ENCODE data around the gene MYBBP1A. TPM values are rescaled to one million over a fixed set of nuclear protein-coding genes. Genes with fewer than 3 reads are reported as not detected.
"Not testable (repeated sequence)": the region's sequence is repeated elsewhere in the genome, so short reads cannot be mapped to it uniquely, and the experiment has no call there.

The MYBBP1A gene, protein sequence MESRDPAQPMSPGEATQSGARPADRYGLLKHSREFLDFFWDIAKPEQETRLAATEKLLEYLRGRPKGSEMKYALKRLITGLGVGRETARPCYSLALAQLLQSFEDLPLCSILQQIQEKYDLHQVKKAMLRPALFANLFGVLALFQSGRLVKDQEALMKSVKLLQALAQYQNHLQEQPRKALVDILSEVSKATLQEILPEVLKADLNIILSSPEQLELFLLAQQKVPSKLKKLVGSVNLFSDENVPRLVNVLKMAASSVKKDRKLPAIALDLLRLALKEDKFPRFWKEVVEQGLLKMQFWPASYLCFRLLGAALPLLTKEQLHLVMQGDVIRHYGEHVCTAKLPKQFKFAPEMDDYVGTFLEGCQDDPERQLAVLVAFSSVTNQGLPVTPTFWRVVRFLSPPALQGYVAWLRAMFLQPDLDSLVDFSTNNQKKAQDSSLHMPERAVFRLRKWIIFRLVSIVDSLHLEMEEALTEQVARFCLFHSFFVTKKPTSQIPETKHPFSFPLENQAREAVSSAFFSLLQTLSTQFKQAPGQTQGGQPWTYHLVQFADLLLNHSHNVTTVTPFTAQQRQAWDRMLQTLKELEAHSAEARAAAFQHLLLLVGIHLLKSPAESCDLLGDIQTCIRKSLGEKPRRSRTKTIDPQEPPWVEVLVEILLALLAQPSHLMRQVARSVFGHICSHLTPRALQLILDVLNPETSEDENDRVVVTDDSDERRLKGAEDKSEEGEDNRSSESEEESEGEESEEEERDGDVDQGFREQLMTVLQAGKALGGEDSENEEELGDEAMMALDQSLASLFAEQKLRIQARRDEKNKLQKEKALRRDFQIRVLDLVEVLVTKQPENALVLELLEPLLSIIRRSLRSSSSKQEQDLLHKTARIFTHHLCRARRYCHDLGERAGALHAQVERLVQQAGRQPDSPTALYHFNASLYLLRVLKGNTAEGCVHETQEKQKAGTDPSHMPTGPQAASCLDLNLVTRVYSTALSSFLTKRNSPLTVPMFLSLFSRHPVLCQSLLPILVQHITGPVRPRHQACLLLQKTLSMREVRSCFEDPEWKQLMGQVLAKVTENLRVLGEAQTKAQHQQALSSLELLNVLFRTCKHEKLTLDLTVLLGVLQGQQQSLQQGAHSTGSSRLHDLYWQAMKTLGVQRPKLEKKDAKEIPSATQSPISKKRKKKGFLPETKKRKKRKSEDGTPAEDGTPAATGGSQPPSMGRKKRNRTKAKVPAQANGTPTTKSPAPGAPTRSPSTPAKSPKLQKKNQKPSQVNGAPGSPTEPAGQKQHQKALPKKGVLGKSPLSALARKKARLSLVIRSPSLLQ (N-terminal part only)
- total RNA-seq (2014; rRNA removed; shearing (Covaris generic)): 136 and 177 TPM in 2 replicates

DNA sequence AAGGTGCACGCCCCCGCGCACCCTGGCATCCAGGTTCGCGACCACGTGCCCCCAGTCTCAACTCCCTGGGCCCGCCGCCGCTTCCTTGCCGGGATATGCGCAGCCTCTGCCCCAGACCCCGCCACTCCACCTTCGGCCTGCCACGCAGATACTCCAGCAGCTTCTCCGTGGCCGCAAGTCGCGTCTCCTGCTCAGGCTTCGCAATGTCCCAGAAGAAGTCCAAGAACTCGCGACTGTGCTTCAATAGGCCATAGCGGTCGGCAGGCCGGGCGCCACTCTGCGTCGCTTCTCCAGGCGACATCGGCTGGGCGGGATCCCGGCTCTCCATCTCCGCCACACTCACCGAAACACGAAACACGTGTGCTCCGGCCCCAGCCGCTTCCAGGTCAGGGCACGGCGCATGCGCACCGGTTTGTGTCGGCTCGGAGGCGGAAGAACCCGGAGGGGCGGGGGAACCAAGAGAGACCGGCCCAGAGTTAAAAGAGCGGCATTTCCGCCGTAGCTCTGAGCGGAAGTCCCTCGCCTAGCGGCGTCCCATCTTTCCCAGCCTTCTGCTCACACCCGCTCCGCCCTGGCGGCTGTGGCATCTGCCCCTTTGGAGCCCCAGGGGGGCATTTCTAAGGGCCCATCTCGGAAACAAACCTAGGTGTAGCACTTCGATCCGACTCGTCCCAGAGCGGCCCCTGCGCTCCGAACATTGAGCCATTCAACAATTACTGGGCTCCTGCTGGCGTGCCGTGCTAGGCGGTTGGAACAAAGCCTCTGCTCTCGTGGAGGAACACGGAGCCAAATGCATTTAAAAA, at the start of gene MYBBP1A:
MYBBP1A (minus strand) TSS at position 388 of the 803 bp plus-strand sequence; CDS start at position 328, 60 bp downstream.
- DNase-seq (ENCODE audit: low spot score): peak; percentile 94

DNA sequence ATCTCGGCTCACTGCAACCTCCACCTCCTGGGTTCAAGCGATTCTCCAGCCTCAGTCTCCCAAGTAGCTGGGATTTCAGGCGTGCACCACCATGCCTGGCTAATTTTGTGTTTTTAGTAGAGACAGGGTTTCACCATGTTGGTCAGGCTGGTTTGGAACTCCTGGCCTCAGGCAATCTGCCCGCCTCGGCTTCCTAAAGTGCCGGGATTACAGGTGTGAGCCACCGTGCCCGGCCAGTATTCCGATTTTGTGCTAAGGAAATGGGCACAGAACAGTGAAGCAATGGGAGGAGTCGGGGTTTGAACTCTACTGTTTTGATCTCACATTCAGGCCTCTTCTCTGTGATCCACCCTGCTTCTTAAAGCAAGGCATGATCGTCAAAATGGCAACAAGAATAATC, 49.6 kb upstream of the MYBBP1A start:
- not testable (repeated sequence) for DNase-seq (ENCODE audit: low spot score)

DNA sequence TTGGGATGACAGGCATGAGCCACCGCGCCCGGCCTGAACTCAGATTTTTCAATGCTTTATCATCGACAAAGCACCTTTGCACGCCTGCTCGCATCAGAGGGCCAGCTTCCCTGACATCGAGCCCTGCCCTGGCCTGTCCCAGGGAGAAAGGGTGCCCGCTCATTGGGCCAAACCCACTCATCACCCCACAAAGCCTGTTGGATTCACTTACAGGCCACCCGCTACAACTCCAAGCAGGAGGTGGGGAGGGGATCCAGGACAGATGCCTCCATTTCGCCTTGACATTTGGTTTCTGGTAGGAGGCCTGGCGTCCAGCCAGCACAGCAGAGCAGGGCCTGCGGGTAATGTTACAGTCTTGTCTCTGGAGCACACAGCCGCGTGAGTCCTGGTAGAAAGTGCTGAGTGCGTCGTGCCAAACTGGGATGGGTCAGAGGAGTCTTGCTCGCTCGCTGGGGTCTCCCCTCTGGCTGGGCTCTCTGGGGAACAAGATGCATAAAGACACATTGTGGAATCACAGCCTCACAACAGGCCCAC, 49.0 kb upstream of the MYBBP1A start:
- no peak for DNase-seq (ENCODE audit: low spot score)

DNA sequence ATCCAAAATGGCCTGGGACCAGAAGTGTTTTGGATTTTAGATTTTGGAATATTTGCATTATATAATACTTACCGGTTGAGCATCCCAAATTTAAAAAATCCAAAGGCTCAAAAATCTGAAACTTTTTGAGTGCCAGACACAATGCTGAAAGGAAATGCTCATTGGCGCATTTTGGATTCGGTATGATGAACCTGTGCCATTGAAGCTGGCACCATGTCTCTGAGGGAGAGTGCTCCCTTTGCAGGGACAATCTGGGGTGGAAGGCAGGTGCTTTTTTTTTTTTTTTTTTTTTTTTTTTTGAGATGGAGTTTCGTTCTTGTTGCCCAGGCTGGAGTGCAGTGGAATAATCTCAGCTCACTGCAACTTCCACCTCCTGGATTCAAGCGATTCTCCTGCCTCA, 46.9 kb upstream of the MYBBP1A start:
- no peak for DNase-seq (ENCODE audit: low spot score)

DNA sequence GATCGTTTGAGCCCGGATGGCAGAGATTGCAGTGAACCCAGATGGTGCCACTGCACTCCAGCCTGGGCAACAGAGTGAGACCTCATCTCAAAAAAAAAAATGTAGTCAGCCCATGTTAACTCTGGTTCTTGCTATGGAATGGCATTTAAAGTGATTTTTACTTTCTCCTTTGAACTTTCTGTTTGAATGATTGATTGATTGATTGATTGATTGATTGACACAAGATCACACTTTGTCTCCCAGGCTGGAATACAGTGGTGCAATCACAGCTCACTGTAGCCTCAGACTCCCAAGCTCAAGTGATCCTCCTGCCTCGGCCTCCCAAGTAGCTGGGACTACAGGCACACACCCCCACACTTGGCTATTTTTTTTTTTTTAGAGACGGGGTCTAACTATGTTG, 46.1 kb upstream of the MYBBP1A start:
- DNase-seq (ENCODE audit: low spot score): no peak

DNA sequence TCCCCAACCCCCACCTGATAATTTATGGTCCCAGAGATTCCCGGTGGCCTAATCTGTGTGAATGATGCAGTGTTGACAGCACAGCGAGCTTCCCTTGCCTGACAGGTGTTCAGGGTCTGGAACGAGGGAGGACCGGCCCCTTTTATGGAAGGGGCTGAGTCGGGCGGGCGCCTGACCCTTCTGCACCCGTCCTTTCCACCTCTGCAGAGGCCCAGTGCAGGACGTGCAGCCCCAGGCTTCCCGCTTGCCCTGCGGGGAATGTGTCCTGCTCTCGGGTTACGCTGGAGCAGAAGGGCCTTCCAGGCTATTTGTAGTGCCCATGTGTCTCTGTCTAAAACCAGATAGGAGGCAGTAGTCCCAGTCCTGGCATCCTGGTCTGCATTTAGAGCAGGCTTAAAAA, 45.4 kb upstream of the MYBBP1A start:
- DNase-seq (ENCODE audit: low spot score): no peak

DNA sequence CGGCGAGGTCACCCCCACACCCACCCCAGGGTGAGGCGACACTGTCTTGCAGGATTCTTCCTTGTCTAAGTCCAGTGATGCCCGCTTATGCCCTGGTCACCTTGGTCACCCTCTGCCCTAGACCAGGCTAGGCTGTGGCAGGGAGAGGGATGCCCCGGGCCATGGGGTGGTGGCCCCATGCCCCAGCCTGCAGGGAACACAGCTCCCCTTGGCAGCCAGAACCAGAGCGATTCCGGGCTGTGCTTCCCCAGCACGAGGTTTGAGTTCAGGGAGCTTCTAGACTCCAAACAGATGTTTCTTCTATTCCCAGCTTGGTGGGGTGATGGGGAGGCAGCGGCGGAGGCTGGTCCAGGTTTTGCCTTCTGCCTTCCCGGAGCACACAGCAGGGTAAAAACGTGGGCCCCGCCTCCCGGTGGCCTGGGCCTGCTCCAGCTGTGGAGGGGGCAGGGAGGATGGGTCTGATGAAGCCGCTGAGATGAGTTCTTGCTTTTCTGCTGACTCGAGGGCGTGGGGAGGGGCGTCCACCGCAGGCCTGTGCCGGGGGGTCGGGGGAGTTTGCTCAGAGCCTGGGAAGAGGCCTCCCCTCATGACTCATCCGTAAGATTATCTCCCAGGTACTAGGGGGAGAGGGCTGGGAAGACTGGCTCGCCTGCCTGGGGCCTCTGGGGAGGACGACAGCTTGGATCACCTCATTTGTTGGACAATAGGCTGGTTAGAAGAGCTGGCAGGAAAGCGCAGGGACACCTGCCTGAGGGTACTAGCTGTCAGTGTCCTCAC, 44.5 kb upstream of the MYBBP1A start:
- no peak for DNase-seq (ENCODE audit: low spot score)

DNA sequence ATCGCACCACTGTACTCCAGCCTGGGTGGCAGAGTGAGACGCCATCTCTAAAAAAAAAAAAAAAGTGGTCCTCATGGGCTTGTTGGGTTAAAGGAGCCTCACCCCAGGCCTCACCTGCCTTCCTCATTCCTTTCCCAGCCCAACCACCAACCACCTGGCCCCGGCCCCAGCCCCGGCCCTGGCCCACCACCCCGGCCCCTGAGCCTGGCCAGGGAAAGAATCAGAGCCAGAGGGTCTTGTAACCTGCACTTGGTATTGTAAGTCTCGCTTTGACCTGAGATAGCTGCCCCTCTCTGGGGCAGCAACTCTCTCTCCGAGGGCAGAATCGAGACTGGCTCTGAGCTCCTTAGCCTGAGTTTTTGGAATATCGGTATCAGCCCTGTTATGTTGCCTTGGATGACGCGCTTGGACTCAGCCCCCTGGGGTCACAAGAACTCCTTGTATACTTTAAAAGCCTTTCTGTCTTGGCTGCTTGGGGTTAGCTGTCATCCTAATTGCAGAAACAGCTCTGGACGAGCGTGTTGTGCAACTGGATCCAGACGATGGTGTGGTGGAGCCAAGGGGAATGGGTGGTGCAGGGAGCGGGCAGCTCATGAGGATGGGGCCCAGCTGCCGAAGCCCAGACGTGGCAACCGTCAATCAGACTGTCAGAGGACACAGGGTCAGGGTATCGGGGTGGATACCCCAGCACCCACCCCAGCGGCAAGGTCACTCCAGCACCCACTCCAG, 43.8 kb upstream of the MYBBP1A start:
- DNase-seq (ENCODE audit: low spot score): no peak

DNA sequence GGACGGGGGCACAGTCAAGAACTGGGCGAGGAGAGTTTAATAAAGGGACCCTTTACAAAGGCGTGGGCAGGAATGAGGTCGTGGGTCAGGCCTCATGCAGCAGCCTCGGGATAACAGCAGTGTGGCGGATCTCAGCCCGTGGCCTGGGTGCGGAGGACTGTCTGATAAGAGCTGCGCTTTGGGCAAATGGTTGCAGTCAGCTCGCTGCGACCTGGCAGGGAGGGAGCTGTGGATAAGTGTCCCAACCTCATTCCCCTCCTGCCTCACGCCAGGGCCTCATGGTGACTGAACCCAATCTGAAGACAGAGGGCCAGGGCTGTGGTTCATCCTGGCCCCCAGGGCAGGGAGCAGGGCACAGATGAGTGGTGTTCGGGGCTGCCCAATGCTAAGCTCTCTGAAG, 42.8 kb upstream of the MYBBP1A start:
- DNase-seq (ENCODE audit: low spot score): no peak

DNA sequence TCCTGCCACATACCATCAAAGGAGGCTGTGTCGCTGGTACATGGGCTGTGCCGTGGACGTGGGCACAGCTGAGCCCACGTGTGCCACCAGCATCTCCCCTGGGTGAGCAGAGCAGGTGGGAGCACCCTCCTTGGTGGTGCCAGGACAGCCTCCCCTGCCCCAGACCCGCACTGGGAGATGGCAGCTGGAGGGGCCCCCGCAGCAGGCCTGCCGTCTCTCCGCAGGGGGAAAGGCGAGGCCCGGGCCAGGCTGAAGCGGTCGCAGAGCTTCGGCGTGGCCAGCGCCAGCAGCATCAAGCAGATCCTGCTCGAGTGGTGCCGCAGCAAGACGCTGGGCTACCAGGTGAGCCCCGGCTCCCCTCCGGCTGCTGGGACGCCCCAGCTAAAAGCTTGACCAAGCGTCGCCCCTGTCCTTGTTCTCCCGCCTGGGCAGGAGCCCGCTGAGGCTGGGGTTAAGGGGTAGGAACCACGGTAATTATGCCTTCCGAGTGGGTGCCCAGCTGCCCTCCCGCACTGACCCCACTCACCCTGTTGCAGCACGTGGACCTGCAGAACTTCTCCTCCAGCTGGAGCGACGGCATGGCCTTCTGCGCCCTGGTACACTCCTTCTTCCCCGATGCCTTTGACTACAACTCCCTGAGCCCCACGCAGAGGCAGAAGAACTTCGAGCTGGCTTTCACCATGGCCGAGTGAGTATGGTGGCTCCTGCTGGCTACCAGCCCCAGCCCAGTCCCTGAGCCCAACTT, 41.6 kb upstream of the MYBBP1A start:
- no peak for DNase-seq (ENCODE audit: low spot score)

DNA sequence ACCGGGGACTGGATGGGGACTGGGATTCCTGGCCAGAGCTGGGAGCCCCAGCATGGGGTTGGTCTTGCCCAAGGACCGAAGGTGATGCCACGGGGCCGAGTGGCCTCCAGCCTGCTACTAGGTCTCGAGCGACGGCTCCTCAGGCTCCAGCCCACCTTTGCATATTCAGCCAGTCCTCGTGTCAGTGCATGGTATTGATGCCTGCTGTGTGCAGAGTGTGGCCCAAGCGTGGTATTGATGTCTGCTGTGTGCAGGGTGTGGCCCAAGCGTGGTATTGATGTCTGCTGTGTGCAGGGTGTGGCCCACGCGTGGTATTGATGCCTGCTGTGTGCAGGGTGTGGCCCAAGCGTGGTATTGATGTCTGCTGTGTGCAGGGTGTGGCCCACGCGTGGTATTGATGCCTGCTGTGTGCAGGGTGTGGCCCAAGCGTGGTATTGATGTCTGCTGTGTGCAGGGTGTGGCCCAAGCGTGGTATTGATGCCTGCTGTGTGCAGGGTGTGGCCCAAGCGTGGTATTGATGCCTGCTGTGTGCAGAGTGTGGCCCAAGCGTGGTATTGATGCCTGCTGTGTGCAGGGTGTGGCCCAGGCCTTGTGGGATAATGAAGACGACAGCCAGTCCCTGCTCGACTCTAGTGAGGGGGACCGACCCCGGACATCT, 40.6 kb upstream of the MYBBP1A start:
- DNase-seq (ENCODE audit: low spot score): not testable (repeated sequence)

DNA sequence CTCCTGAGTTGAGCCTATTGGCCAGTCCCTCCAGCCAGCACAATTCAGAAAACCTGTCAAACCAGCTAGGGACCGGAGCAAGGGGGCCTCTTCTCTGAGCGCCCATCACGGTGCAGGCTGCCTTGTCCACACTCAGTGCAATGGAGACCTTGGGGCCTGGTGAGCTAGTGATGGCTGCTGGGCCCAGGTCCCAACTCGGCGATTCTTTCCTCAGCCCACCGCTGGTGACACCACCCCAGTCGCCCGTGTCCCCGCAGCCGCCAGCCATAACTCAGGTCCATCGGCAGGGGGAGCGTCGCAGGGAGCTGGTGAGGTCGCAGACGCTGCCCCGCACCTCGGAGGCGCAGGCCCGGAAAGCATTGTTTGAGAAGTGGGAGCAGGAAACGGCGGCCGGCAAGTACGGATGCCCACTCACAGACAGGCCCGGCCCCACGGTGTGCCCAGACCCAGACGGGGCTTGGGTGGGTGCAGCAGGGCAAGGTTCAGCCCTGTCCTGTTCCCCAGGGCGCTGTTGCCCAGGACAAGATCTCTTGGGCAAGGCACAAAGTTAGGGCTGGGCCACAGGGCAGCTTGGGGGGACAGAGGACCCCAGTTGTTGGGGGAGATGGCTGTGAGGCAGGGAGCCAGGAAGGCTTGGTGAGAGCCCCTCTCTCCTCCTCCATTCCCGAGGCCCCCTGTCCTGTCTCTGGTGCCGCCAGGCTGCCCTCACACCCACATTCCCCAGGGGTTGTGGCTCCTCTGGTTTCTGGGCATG, 39.9 kb upstream of the MYBBP1A start:
- peak; percentile 64 for DNase-seq (ENCODE audit: low spot score)

DNA sequence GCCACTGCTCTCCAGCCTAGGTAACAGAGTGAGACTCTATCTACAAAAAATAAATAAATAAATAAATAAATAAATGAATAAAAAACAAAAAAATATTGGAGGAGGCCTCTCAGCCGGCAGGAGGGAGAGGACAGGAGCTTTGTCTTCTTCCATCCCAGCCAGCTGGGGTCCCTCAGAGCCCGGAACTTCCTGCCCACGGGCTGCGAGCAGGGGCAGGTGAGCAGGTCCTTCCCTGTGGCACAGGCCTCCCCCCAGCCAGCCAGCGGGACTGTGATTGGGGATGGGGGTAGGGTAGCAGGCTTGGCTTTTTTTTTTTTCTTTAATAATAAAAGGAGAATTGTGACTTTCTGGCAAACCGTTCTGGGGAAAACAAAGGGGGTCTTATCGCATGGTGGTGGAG, 39.2 kb upstream of the MYBBP1A start:
- no peak for DNase-seq (ENCODE audit: low spot score)

DNA sequence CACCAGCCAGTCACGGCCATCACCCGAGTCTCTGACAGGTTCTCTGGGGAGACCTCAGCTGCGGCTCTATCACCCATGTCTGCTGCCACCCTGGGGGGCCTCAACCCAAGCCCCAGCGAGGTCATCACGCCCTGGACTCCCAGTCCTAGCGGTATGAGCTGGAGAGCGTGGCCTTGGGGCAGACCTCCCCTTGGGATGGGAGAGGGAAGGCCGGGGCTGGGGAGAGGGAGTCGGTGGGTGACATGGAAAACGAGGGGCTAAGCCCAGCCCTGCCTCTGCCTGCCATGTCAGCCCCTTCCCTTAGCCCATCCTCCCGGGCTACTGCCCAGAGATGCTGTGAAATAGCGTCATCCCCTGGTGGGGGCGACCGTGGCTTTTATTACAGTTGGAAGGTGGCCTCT, 37.8 kb upstream of the MYBBP1A start:
- DNase-seq (ENCODE audit: low spot score): no peak

DNA sequence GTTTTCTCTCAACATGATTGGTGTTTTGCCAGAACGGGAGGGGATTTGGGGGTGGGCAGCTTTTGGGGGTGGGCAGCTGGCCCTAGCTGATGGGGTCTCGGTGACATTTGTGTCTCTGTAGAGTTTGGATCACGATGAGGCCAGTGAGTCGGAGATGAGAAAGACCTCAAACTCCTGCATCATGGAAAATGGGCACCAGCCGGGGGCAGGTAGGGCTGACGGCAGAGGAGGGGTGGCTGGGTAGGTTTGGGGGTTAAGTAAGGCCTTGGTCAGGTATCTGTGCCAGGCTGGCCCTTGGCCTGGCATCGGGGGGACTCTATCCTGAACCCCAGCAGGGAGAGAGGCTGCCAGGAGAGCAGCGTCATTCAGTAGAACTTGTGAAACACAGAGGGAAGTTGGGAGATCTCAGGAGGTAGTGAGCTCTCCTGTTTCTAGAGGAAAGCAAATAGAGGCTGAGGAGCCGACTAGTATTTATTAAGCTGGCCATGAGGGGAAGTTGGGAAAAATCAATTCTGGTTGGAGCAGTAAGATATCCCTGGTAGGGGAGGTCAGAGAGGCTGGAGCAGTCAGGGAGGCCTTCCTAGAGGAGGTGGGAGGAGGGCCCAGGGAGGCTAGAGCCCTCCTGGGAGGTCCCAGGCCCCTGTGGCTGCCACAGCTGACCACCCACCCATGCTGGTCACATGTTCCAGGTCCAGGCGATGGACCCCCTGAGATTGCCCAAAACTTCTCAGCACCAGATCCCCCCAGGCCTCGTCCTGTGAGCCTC, 37.2 kb upstream of the MYBBP1A start:
- no peak for DNase-seq (ENCODE audit: low spot score)

DNA sequence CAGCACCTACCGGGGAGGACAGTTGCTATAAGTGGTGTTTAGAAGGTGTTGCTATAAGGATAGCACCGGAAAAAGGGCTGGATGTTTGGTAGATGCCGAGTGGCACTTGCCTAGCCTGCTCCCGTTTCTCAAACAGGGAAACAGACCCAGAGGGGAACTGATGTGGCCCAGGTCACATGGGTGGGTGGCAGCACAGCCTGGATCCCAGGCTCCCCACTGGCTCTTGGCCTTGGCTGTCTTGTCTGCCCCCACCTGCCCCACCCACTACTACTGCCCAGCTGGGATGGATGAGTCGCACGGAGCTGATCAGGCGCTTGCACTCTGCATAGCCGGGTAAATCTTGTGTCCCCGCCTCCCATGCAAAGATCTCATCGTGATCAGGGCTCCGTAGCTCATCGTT, 36.3 kb upstream of the MYBBP1A start:
- DNase-seq (ENCODE audit: low spot score): no peak

All from HT-29 (cell line).